GM19099 (cell line): Measurements from ENCODE around the gene TBL1XR1.

ENCODE experiments used
- POLR2A ChIP-seq: IDR thresholded peaks from 3 replicates; pipeline ENCODE4 v1.6.1; 2011; ENCODE audit warnings: low read depth; ENCODE audit not compliant: insufficient read length; ENCODE audit errors: extremely low read depth

TBL1XR1 gene

DNA sequence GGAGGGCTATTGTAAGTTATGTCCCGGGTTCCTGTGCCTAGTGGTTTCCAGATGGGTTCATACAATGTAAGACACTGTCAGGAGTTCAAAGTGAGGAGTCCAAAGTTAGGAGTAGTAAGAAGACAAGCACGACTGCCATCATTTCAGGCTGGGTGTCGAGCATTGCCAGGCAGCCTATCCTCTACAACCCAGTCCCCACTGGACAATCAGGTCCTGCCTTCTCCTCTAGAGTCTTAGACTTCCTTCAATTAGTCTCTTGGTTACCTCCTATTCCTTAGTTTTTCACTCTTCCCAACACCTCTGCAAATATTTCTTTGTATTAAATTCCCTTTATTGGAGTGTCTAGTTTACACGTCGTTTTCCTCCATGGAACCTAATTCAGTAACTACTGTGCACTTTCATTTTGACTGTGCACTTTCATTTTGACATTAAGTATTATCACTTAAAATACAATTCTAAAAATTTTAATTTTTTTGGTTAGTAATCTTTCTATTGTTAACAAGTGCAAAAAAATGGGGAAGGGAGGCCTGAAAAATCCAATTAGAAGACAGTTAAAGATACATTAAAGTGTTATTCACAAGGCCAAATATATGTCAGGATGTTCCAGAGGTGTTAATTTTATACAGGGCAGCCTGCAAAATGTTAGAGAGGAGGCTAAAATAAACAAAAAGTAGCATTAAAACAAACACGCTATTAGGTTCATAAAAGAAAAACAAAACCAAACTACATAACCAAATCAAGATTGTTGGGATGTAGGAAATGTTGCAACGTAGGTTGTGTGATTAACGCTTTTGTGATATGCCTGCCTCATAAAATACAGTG is 155.3 kb downstream of the TBL1XR1 start:
- TF ChIP-seq POLR2A: no peak

GRCh38 chr3:177041021-177041729 is 156.1 kb downstream of the TBL1XR1 start:
- no peak for TF ChIP-seq POLR2A

DNA sequence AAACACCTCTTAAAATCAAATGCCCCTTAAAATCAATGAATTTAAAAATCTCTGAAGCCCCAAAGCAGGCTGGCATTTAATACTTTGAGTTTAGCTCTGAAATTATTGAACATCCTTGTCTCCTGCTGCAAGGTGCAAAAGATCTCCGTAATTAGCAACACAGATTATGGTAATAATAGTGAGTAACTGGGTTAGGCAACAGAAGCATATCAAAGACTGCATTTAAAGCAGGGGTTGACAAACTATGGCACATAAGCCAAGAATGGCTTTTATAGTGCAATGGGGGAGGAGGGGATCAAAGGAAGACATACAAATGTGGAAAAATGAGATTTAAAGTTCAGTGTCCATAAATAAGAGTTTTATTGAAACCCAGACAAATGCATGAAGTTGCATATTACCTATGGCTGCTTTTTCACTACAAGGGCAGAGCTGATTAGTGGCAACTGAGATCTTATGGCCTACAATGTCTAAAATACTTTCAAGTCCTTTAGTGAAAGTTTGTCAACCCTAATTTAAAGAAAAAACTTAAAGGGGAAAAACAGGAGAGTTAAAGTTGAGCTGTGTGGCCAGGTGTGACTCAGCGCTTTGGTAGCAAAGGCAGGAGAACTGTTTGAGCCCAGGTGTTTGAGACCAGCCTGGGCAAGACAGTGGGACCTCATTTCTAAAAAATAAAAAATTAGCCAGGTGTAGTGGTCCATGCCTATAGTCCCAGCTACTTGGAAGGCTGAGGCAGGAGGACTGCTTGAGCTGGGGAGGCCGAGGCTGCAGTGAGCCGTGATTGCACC is 157.6 kb downstream of the TBL1XR1 start:
- TF ChIP-seq POLR2A: no peak

DNA sequence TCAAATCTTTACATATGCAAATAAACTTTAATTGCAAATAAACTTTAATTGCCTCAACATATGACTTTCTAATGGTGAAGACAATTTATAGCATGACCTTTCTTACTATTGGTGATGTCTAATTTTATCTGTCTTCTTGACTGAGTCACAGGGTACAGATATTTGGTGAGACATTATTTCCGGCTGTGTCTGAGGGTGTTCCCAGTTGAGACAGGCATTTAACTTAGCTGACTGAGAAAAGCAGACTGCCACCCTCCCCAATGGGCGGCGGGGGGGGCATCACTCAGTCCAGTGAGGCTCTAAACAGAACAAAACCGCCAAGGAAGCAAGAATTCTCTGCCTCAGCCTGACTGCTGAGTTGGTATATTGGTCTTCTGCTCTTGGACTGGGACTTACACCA is 160.0 kb downstream of the TBL1XR1 start:
- no peak for TF ChIP-seq POLR2A

- TF ChIP-seq POLR2A: no peak
Measured at GRCh38 chr3:177035676-177036075, 161.6 kb downstream of the TBL1XR1 start.

GRCh38 chr3:177034832-177035475 is 162.3 kb downstream of the TBL1XR1 start:
- no peak for TF ChIP-seq POLR2A

- TF ChIP-seq POLR2A: no peak
Measured at GRCh38 chr3:177026505-177027277, 170.6 kb downstream of the TBL1XR1 start.

DNA sequence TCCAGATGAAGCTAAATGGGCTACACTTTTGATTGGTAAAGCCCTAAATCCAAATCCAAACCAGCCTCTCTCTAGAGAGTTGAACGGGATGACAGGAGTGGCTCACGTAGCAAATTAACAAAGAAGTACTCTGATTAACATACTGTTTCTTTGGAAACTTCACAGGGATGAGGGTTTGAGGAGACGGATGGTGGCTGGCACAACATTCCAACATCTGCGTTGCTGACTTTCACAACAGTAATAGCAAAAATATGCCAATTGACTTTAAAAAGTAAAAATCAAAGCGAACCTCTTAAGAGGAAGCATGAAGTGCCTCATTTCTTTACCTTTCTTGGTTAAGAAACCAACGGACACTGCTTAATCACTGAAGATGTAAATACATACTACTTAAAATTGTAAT is 181.4 kb downstream of the TBL1XR1 start:
- TF ChIP-seq POLR2A: no peak

- no peak for TF ChIP-seq POLR2A
Measured at GRCh38 chr3:177013681-177014280, 183.5 kb downstream of the TBL1XR1 start.

GRCh38 chr3:177005718-177006405 is 191.4 kb downstream of the TBL1XR1 start:
- no peak for TF ChIP-seq POLR2A

DNA sequence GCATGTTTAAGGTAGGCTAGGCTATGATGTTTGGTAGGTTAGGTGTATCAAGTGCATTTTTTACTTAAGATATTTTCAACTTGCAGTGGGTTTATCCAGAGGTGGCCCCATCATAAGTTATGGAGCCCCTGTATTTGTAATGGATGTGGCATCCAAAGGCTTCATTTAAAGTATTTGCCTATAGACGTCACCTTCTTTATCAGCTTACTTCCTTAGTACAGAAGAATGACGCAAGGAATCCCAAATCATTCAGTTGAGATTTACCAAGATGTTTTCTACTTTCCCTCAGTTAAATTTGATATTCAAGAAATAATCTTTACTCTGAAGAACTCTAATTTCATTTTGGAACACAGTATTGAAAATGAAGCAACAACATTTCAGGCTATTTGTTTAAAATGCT is 201.3 kb downstream of the TBL1XR1 start:
- TF ChIP-seq POLR2A: no peak

GRCh38 chr3:176994891-176995781 is 202.1 kb downstream of the TBL1XR1 start:
- TF ChIP-seq POLR2A: no peak
